T-helper 22 cell (primary cell): ENCODE results near the gene THRB.

Experiments used
- DNase-seq: peaks from one replicate; pipeline ENCODE4 v3.0.0-alpha.2; 2020; ENCODE audit warnings: low read depth

The THRB gene

GRCh38 chr3:24348348-24348747 lies 146.3 kb downstream of the THRB start:
- no peak for DNase-seq

DNA sequence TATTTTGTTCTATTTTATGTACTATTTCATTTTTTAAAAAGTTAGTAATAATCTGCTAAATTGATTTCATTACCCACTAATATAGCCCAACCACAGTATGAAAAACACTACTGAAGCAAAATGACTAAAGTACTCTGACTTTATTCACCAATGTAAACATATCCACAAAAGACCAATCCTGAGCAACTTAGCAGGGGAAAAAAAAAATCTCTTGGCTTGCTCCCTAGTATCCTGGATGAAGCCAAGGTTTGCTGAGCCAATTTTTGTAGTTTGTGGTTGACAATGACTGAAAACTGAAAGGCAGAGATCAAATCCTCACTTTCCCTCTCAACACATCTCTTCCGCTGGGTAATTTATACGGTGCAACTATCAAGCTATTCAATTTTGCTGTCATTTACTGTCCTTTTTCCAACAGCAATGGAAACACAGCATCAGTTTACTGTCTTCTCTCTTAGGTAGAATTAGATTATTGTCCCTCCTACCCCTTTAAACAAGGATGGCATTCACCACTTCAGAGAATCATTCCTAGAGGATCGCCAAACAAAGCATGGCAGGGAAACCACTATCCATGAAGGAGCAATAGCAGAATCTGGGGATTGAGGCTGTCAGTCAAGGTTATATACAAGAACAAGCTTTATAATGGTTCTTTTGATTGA lies 149.7 kb downstream of the THRB start:
- DNase-seq = no peak

DNA sequence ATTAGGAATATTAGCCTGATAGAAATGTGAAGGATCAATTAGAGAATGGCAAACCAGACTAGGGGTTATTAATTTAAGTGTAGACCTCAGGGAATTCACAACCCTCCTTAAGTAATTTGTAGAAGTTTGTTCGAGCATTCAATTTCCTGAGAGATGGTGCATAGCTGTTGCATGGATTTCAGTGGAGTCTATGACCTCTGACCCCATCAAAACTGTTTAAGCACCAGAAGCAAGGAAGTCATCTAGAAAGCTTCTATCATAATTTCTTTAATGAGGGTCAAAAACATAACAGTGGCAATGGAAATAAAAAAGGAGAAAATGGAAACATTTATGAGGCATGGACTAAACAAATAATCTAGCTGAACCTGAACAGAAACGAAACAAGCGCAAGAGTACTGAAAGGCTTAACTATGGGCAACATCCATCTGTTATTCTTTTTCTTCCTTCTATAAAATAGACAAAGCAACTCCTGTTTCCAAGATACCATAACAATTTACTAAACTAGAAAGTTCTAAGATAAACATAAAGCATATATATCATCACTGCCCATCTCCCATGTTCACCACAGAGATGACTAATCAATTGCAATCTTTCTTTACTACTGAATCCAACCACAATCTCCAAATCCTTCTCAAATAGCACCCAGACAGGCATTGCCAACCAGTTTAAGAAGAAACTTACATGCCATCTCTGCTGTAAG lies 151.4 kb downstream of the THRB start:
- DNase-seq = no peak

DNA sequence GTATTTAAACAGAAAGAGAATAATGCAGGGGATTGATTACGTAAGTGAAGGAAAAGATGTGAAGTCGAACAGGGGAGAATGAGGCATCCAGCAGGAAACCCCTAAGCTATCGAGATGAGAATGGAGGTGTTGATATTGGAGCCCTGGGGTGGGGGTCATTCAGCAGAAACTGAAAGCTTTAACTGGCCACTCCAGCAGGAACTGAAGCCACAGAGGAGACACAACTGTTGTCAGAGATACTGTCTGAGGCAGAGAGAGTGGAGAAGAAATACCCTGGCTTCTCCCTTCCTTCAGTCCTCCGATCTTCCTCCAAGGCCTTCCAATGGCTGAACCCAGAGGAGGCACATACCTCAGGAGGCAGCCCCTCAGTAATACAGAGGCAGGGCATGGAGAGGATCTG lies 152.4 kb downstream of the THRB start:
- DNase-seq = no peak

DNA sequence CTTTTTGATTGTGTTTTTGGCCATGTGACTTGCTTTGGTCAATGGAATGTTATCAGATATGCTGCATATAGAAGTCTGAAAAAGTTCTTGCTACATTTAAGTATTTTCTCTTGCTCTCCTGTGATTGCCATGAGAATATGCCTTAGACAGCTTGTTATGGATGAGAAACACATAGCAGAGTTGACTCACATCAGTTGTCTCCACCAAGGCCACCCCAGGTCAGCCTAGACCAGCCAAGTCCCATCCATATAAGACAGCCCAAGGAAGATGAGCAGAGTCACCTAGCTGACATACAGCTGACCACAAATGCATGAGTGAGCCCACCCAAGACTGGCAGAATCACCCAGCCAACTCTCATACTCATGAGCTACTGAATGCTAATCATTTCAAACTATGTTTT lies 153.0 kb downstream of the THRB start:
- no peak for DNase-seq

DNA sequence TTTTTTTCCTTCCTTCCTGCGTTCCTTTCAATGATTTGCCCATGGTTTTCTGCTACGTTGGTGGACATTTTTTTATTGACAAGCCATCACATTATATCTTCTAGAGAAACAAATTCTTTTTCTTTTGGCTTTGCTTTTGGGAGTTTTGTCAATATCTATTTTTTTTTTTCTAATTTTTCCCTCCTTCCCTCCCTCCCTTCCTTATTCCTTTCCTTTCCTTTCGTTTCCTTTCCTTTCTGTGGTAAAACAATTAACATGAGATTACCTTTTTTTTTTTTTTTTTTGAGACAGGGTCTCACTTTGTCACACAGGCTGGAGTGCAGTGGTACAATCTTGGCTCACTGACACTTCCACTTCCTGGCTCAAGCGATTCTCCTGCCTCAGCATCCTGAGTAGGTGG lies 153.7 kb downstream of the THRB start:
- DNase-seq = no peak

GRCh38 chr3:24340161-24340560 lies 154.5 kb downstream of the THRB start:
- no peak for DNase-seq

DNA sequence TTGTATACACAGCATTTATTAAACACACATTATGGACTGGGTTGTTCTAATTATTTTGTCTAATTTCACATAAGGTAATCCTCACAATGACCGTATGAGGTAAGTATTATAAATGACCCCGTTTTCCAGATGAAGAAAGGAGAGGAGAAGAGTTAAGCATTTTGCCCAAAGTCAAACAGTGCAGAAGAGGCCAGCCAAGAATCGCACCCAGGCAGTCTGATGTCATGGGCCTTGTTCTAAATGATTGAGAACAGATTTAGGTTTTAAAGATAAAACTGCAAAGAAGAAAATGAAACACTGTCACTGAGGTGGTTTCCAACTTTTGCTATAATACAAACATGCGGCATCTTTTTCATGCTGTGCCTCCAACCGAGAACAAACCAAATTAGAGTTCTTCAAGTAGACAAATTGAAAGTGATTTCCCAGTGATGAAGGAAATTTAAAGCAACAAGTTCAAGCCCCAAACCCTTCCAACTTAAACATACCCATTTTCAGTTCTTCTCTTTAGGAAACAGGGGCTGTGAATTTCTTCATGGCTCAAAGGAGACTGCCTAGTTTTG lies 155.3 kb downstream of the THRB start:
- no peak for DNase-seq

DNA sequence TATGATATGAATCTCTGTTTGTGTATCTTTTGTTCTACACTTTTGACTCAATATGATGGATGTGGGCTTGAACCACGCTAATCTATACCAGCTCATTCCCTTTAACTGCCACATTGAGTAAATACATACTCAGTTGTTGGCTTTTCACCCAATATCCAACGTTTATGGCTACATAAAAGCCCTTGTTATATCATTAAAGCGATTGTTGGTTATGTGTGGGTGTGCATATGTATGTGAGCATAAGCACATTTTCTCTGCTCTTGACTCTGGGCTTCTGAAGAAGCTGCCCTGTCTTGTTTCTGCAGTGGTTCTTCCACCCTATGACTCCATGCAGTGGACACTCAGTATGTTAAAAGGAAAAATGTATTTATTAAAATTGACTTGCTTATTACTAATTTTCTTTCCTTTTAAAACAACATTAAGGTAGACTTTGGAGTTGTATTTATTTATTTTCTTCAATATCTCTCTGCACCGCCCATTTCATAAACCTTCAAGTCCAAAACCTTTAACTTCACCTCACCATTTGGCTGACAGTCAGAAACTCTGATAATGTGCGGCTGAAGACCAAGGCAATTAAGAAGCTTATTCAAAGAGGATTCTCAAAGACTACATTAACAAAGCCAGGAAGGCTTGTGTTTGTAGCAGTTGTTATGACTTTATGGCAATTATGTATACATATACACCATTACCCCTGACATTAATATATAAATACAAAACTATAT lies 156.1 kb downstream of the THRB start:
- DNase-seq = no peak

DNA sequence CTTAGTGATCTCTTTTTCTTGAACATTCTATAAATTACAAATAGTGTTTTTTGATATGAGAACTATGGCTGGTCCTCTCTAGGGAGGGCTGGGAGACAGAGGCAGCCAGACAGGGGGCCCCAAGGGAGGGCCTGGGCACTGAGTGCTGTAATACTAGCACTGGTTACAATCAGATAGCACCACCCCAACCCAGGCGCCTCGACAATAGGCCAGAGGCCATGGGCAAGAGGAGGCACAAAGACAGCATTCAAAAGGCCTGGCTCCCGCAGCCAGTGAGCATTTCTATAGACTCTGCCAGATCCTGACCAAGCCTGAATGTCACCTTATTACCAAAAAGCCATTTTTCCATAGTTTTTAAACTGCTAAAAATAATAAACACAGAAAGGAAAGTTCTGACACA lies 158.5 kb downstream of the THRB start:
- DNase-seq = no peak

GRCh38 chr3:24332092-24332491 lies 162.6 kb downstream of the THRB start:
- DNase-seq = no peak

DNA sequence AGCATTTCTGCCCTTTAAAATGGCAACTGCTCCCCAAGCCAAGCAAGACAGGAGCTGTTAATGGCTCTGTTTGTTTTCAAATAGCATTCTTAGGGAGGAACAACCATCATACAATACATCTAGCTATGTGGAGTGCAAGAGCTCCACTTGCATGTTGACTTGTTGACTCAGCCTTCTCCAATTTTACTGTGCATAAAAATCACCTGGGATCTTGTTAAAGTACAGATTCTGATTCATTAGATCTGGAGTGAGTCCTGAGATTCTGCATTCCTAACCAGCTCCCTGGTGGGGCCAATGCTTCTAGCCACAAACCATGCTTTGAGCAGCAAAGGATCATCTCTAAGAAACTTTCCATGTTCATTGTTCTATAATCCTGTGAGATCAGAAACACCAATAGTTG lies 171.4 kb downstream of the THRB start:
- DNase-seq = no peak

GRCh38 chr3:24320601-24321000 lies 174.0 kb downstream of the THRB start:
- no peak for DNase-seq

- DNase-seq = no peak
These were observed 175.9 kb downstream of the THRB start for GRCh38 chr3:24318677-24319287.

GRCh38 chr3:24316887-24317383 lies 177.7 kb downstream of the THRB start:
- no peak for DNase-seq

GRCh38 chr3:24315971-24316370 lies 178.7 kb downstream of the THRB start:
- DNase-seq = no peak

GRCh38 chr3:24315356-24315755 lies 179.3 kb downstream of the THRB start:
- no peak for DNase-seq

- DNase-seq = no peak
These were observed 182.8 kb downstream of the THRB start for GRCh38 chr3:24311881-24312280.

DNA sequence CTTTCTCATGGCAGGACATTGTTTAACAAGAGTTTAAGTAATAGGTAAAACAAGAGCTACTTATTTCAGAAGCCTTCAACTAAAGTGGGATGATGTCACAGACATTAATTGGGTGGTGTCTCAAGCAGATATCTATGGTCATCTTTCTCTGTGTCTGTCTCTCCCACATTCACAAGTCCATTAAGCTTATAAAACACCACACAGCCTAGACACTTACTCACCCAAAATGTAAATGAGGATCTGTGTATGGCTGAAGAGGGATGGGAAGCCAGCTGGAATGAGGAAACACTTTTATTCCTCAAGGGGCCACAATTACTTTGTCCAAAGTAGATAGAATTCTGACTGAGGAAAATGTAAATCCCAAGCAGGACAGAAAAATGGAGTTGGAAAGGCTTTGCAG lies 183.8 kb downstream of the THRB start:
- no peak for DNase-seq

DNA sequence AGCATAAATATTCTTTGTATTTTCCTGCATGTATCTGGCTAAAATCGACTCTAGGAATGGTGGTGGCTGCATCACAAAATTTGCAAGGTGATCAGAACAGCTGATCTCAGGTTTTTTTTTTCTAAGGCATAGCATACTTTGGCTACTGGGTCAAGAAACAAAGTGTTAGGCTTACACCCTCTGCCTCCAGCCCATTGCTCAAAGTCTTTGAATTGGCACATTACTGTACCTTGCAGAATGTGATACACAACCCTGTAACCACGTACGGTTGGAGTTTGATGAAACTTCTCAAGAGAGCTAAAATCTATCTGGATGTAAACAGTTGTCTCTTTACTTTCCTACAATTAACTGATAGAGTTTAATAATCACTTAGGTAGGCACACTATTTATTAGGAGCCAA lies 188.1 kb downstream of the THRB start:
- no peak for DNase-seq

DNA sequence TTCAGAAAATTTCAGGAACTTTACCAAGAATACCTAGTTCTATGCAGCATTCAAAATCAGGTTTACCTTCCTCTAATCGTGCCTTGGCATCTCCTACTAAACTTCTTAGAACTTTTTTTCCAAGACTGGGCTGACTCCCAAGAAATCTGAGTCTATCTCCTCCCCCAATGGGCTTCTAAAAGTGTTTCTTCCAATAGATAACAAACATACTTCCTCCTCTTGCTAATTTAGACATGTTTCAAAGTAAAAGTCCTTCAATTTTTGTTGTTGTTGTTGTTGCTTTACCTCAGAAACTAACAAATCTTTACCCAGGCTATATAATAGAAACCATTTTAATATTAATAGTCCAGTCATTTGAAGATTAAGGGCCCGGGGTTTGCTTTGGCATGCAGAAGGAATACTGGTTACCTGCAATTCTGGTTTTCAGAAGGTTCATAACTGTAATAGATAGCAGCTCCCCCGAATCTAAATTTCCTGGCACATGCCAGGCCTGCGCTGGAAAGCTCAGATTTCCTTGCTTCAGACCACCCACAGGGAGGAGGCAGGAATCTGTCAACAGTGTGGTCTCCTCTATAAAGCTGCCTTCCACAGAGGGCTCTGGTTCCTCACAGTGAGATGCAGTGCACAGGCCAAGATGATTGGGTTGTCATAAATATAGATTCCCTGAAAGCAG lies 188.7 kb downstream of the THRB start:
- no peak for DNase-seq
